Endothelial cell of umbilical vein (primary cell): ENCODE measurements around the gene KDM4D. TPM values are rescaled to one million over a fixed set of nuclear protein-coding genes. Genes with fewer than 3 reads are reported as not detected.
"Not testable (repeated sequence)": the region's sequence is repeated elsewhere in the genome, so short reads cannot be mapped to it uniquely, and the experiment has no call there.

ENCODE experiments used
- BruUV-seq: library from RNA; stranded (reverse); fragments of 400-500 nt; replicated peaks from 2 replicates; lab custom pipeline; 2021; lab: Mats Ljungman, UMichigan
- CTCF ChIA-PET: fragments of 300-600, 350-600 bp; sonication (Branson Sonifier 250); formaldehyde crosslinking; loops from one replicate; lab custom pipeline; 2021; ENCODE audit warnings: antibody characterized with exemption, inconsistent platforms; lab: Charles Lee
- POLR2A ChIA-PET: fragments of 300-600, 350-600 bp; sonication (Branson Sonifier 250); formaldehyde crosslinking; loops from one replicate; lab custom pipeline; 2021; ENCODE audit warnings: antibody characterized with exemption, inconsistent platforms; lab: Charles Lee
- DNase-seq: peaks from one replicate; pipeline ENCODE4 v3.0.0-alpha.2; 2011; ENCODE audit warnings: low read depth, low spot score
- FAIRE-seq: peaks from 2 replicates; lab custom pipeline; 2011; peaks lifted over from hg19 to GRCh38; lab: Jason Lieb, UNC
- H2AFZ ChIP-seq: 2 replicates; pipeline ENCODE4 v1.6.0; 2012; ENCODE audit warnings: low read depth, low read length, control low read depth, inconsistent platforms
- H3K27ac ChIP-seq: 2 replicates; pipeline ENCODE4 v1.5.1; 2011; ENCODE audit warnings: low read depth, mild to moderate bottlenecking, control low read depth, low read length, moderate library complexity; ENCODE audit not compliant: insufficient read depth
- H3K27me3 ChIP-seq, 2 experiments: 2 replicates each; pipeline versions ENCODE4 v1.6.0 to v1.6.1; 2011; ENCODE audit warnings: low read length in 2 of 2, mixed read lengths in 1 of 2; ENCODE audit not compliant: control insufficient read depth in 2 of 2, insufficient read depth in 2 of 2
- H3K36me3 ChIP-seq, 2 experiments: 2 replicates in 1 of 2; 3 replicates in 1 of 2; pipeline ENCODE4 v1.5.1; 2011; ENCODE audit warnings: low read length in 2 of 2, mild to moderate bottlenecking in 1 of 2, moderate library complexity in 1 of 2; ENCODE audit not compliant: control insufficient read depth in 2 of 2, insufficient read depth in 2 of 2; ENCODE audit errors: extremely low read depth in 1 of 2
- H3K4me1 ChIP-seq: 3 replicates; pipeline ENCODE4 v1.5.1; 2011; ENCODE audit warnings: mild to moderate bottlenecking, low read length; ENCODE audit not compliant: control insufficient read depth, insufficient read depth; ENCODE audit errors: extremely low read depth
- H3K4me2 ChIP-seq: 2 replicates; pipeline ENCODE4 v1.6.1; 2011; ENCODE audit warnings: low read length, control low read depth, mixed read lengths; ENCODE audit not compliant: insufficient read depth
- H3K4me3 ChIP-seq, 3 experiments: fragments of 200-600 bp in 1 of 3; sonication (generic), shearing (Covaris generic) in 1 of 3; replicated peaks in 1 of 3; 2 replicates each; pipeline ENCODE4 v1.5.1; 2011 to 2016; ENCODE audit warnings: control low read depth in 3 of 3, low read length in 3 of 3, mild to moderate bottlenecking in 2 of 3, inconsistent platforms in 1 of 3, low read depth in 1 of 3, moderate library complexity in 1 of 3; ENCODE audit not compliant: insufficient read depth in 1 of 3
- H3K79me2 ChIP-seq: 2 replicates; pipeline ENCODE4 v1.6.0; 2012; ENCODE audit warnings: low read length, inconsistent platforms; ENCODE audit not compliant: control insufficient read depth, insufficient read depth
- H3K9ac ChIP-seq: replicated peaks from 2 replicates; pipeline ENCODE3; 2011; ENCODE audit warnings: low read length, control low read depth; ENCODE audit not compliant: insufficient read depth; ENCODE audit errors: extremely low read depth
- H3K9me1 ChIP-seq: replicated peaks from 3 replicates; pipeline ENCODE4 v1.6.0; 2011; ENCODE audit warnings: mild to moderate bottlenecking, low read length; ENCODE audit not compliant: control insufficient read depth, insufficient read depth; ENCODE audit errors: extremely low read depth
- H3K9me3 ChIP-seq: replicated peaks from 2 replicates; pipeline ENCODE4 v1.5.1; 2012; ENCODE audit warnings: low read length, inconsistent platforms; ENCODE audit not compliant: control insufficient read depth, insufficient read depth
- H4K20me1 ChIP-seq: replicated peaks from 2 replicates; pipeline ENCODE3; 2011; ENCODE audit warnings: mild to moderate bottlenecking, low read length; ENCODE audit not compliant: control insufficient read depth, insufficient read depth; ENCODE audit errors: extremely low read depth
- CTCF ChIP-seq, 2 donors: IDR thresholded peaks; 1 replicate in 1 of 2; 2 replicates in 1 of 2; pipeline ENCODE4 v1.5.1; 2011; ENCODE audit warnings: low read length in 2 of 2, mild to moderate bottlenecking in 2 of 2, moderate library complexity in 2 of 2, control low read depth in 1 of 2, inconsistent platforms in 1 of 2, low read depth in 1 of 2; ENCODE audit not compliant: insufficient read depth in 1 of 2; ENCODE audit errors: extremely low read depth in 1 of 2
- GATA2 ChIP-seq: IDR thresholded peaks from 2 replicates; pipeline ENCODE4 v1.7.0; 2011; ENCODE audit warnings: low read depth, mild to moderate bottlenecking, moderate library complexity, mixed read lengths, low read length; ENCODE audit not compliant: insufficient read length, insufficient read depth
- MAX ChIP-seq: IDR thresholded peaks from 2 replicates; pipeline ENCODE4 v1.6.1; 2011; ENCODE audit not compliant: insufficient read depth, insufficient read length
- POLR2A ChIP-seq: IDR thresholded peaks from 2 replicates; pipeline ENCODE4 v1.6.1; 2012; ENCODE audit warnings: low read depth, mild to moderate bottlenecking, control low read depth, low read length
- dilution Hi-C: fragments of 300-500 bp; cut with MboI; formaldehyde crosslinking; loops from one replicate; pipeline ENCODE4 v1.15.0; 2019; ENCODE audit warnings: low sequenced_read_pairs; ENCODE audit not compliant: extremely low pct_ligation_motif_present
- intact Hi-C: fragments of 100-400 bp; cut with micrococcal nuclease; formaldehyde crosslinking; loops from one replicate; pipeline ENCODE4 v1.10.0; 2022
- polyA plus RNA-seq, 4 experiments: library from polyadenylated mRNA; depleted of rRNA in 3 of 4; stranded (reverse) in 3 of 4; unstranded in 1 of 4; fragments of >200 nt; gene quantifications; 2 replicates each; pipeline versions ENCODE4 v1.2.1 to v1.2.3, GENCODE V29; 2011 to 2012; ENCODE audit warnings: missing spikeins in 1 of 4
- total RNA-seq: library from RNA; stranded (reverse); gene quantifications from 2 replicates; pipeline ENCODE4 v1.2.3, GENCODE V29; 2021

The KDM4D gene
- total and polyA plus RNA-seq, 2 donors (not counting 3 experiments of a cell fraction or from before 2014, with no cell fraction given), result 1.0 to 1.3 TPM

GRCh38 chr11:95037356-95038035 lies 64.0 kb downstream of the KDM4D start:
- peak overlapping the region in 2 of 3 experiments; percentile 35 to 41 for H3K4me3 ChIP-seq
- H4K20me1 ChIP-seq, H3K36me3 ChIP-seq, H3K9me3 ChIP-seq, dilution Hi-C loops, H3K4me1 ChIP-seq, H3K9me1 ChIP-seq, intact Hi-C loops, POLR2A ChIA-PET, FAIRE-seq, H3K27me3 ChIP-seq, H3K9ac ChIP-seq, H3K79me2 ChIP-seq, H3K27ac ChIP-seq: not testable (repeated sequence)
- DNase-seq, result peak; percentile 34
- TSS peak; percentile 14 for BruUV-seq
- TF ChIP-seq CTCF (IDR thresholded peaks at IDR 0.05; ENCODE audit: extremely low read depth in 1 of 2, insufficient read depth in 1 of 2, low read depth in 1 of 2, low read length in 2 of 2), result peak; percentile 5 to 42
- H2AFZ ChIP-seq, result peak overlapping the region; percentile 91
- H3K4me2 ChIP-seq, result peak overlapping the region; percentile 61
- CTCF ChIA-PET, result interaction anchor here (1.0 to 1.5 kb wide), 4 partner anchors 29 to 1389 kb away, joined by 3 to 4 read pairs (median 3); partner anchors contain the start of gene SRSF8

- H3K4me1 ChIP-seq, result no peaks in the 10 kb centered on the region
- H3K4me2 ChIP-seq, result no peak overlapping the region
- ChIA-PET POLR2A (no interaction called here), CTCF (no interaction called here)
- FAIRE-seq (no peak), DNase-seq (no peak)
- dilution Hi-C loops, result no loop called here
- H3K27ac ChIP-seq, result no peak overlapping the region
- intact Hi-C loops, result no loop called here
- H3K36me3 ChIP-seq, result no peaks in the 10 kb centered on the region
- no peak overlapping the region for H3K4me3 ChIP-seq
- H3K9me1 ChIP-seq, result no peaks in the 10 kb centered on the region
- no peak overlapping the region for H2AFZ ChIP-seq
- H3K27me3 ChIP-seq, result peaks cover 13 to 30% of the 10 kb centered on the region in 2 experiments
- no peaks in the 10 kb centered on the region for H3K79me2 ChIP-seq
- TF ChIP-seq CTCF (IDR thresholded peaks at IDR 0.05; ENCODE audit: extremely low read depth in 1 of 2, insufficient read depth in 1 of 2, low read depth in 1 of 2, low read length in 2 of 2) (no peak), MAX (no peak), GATA2 (no peak), POLR2A (no peak)
- H3K9me3 ChIP-seq, result no peaks in the 10 kb centered on the region
- no peaks in the 10 kb centered on the region for H4K20me1 ChIP-seq
- H3K9ac ChIP-seq, result no peak overlapping the region
- BruUV-seq, result no TSS peak
Observed at GRCh38 chr11:95042239-95042638, 68.7 kb downstream of the KDM4D start.
